Measurements from ENCODE around the gene BEST2. TPM values are rescaled to one million over a fixed set of nuclear protein-coding genes. Genes with fewer than 3 reads are reported as not detected.
A peak's percentile ranks its signal among the peaks of the same experiment; 100 is the strongest.

BEST2 gene
- total RNA-seq, 1 experiment from 2014 or later = 0.27 TPM

DNA sequence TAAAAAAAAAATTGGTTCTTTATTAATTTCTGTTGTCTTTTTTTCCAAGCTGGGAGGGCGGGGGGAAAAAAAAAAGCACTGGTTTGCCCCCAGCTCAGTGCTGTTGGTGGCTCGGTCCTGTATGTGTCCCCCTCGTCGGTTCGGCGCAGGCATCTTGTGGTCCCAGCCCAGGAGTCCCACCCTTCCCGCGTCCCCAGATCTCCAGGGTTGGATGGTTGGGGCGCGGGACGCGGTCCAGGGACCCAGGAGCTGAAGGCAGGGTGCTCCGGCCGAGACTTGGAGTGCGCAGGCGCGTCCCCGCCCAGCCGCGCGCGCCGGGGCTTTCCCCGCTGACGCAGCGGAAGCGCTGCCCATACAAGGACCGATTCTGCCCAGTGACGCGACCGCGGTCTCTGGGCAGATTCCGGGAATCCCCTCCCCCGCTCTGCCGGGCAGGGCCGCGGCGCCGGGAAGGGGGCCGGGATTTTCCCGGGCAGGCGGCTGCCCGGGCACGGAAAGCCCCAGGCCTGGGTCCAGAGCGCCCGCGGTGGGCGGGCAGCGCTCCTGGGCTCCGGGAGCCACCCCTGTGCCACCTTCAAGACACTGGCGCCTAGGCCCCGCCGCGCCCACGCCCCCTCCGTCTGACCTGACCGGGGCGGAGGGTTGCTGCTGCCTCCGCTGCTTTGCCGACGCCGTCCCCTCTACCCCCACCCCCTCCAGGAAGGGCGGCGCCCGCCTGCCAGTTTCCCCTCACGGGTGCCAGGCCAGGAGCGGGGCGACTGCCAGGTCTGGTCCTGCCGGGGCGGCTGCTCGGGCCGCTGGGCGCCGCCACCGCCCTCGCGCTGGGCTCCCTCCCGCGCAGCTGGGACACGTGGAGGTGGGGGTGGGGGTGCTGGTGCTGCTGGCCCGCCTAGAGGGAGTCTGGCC lies 42.0 kb downstream of the BEST2 start:
- H3K27me3 ChIP-seq (replicated peaks; ENCODE audit: control insufficient read depth, insufficient read depth, low read length) = no peaks in the 10 kb centered on the region
- DNase-seq = peak; percentile 89 to 94
- no peak for TF ChIP-seq CTCF (IDR thresholded peaks at IDR 0.05; ENCODE audit: insufficient read depth in 1 of 2, low read depth in 1 of 2, low read length in 1 of 2, severe bottlenecking in 1 of 2, unreplicated experiment in 1 of 2)
- intact Hi-C loops (cut with micrococcal nuclease; ENCODE audit: unreplicated experiment) = loop anchor here (5.0 kb wide), 1 partner anchor 359 kb away; the partner anchor contains the start of genes IER2 and STX10
- H3K27me3 Mint-ChIP-seq (ENCODE audit: insufficient read depth, unreplicated experiment) = no peaks in the 10 kb centered on the region
- no TSS peak for BruUV-seq (replicated peaks)
- ChIA-PET CTCF (interaction anchor here (0.5 to 3.7 kb wide), 9 partner anchors 11 to 183 kb away, joined by 3 to 38 read pairs (median 5); partner anchors contain the start of gene TRIR), POLR2A (interaction anchor here (0.6 to 3.0 kb wide), 9 partner anchors 9 to 1375 kb away, joined by 3 to 36 read pairs (median 6); partner anchors contain the start of genes GET3, PRDX2, RGL3 and THSD8)
- H3K4me1 ChIP-seq = peaks cover 24% of the 10 kb centered on the region
- no peaks in the 10 kb centered on the region for H3K9me3 ChIP-seq
- peak overlapping the region; percentile 93 for H3K4me3 ChIP-seq (ENCODE audit: low read depth, low read length)
- peak overlapping the region; percentile 92 for H3K4me3 Mint-ChIP-seq (ENCODE audit: unreplicated experiment)
- H3K27ac Mint-ChIP-seq (ENCODE audit: unreplicated experiment) = peak overlapping the region; percentile 83
- H3K36me3 ChIP-seq (ENCODE audit: control insufficient read depth, insufficient read depth, low read length) = no peaks in the 10 kb centered on the region; the same call in 1 of the 2 replicates
- H3K4me1 Mint-ChIP-seq (ENCODE audit: low read depth, unreplicated experiment) = peaks cover 23% of the 10 kb centered on the region
- H3K36me3 Mint-ChIP-seq (ENCODE audit: insufficient read depth, unreplicated experiment) = peaks cover 57% of the 10 kb centered on the region
- no peaks in the 10 kb centered on the region for H3K9me3 Mint-ChIP-seq (ENCODE audit: unreplicated experiment)

DNA sequence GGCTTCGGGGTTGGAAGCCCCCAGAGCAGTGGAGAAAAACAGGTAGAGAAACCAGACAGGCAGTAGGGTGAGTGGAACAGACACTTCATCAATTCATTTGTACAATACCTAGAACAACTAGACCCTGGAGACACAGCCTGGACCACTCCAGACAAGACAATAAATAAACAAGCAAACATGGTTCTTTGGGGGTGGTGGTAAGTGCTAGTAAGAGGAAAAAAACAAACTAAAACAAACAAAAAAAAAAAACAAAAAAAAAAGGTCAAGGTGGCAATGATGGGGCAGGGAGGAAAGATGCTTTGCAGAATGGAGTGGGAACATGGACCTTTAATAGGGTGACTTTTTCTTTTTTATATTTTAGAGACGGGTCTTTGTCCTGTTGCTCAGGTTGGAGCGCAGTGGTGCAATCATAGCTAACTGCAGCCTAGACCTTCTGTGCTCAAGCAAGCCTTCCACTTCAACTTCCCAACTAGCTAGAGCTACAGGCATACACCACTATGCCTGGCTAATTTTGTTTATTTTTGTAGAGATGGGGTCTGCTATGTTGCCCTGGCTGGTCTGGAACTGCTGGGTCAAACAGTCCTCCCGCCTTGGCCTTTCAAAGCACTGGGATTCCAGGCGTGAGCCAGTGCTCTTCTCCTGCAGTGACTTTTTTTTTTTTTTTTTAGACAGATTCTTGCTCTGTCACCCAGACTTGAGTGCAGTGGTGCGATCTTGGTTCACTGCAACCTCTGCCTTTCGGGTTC lies 42.8 kb downstream of the BEST2 start:
- Histone ChIP-seq H3K27me3 (replicated peaks; ENCODE audit: control insufficient read depth, insufficient read depth, low read length) (no peaks in the 10 kb centered on the region), H3K4me3 (ENCODE audit: low read depth, low read length) (peak overlapping the region; percentile 93), H3K4me1 (peaks cover 15% of the 10 kb centered on the region), H3K9me3 (no peaks in the 10 kb centered on the region), H3K36me3 (ENCODE audit: control insufficient read depth, insufficient read depth, low read length) (no peaks in the 10 kb centered on the region; the same call in 1 of the 2 replicates)
- no TSS peak for BruUV-seq (replicated peaks)
- Mint-ChIP-seq H3K4me3 (ENCODE audit: unreplicated experiment) (peak overlapping the region; percentile 92), H3K36me3 (ENCODE audit: insufficient read depth, unreplicated experiment) (peaks cover 57% of the 10 kb centered on the region), H3K4me1 (ENCODE audit: low read depth, unreplicated experiment) (peaks cover 15% of the 10 kb centered on the region), H3K27ac (ENCODE audit: unreplicated experiment) (peak overlapping the region; percentile 32), H3K9me3 (ENCODE audit: unreplicated experiment) (no peaks in the 10 kb centered on the region), H3K27me3 (ENCODE audit: insufficient read depth, unreplicated experiment) (no peaks in the 10 kb centered on the region)
- intact Hi-C loops (cut with micrococcal nuclease; ENCODE audit: unreplicated experiment) = loop anchor here (5.0 kb wide), 1 partner anchor 358 kb away; the partner anchor contains the start of genes IER2 and STX10
- ChIA-PET POLR2A (interaction anchor here (0.6 to 2.4 kb wide), 3 partner anchors 8 to 57 kb away, joined by 6 to 10 read pairs (median 6); partner anchors contain the start of genes GET3, PRDX2 and THSD8), CTCF (interaction anchor here (1.0 to 3.7 kb wide), 2 partner anchors 17 to 33 kb away, joined by 6 to 38 read pairs; no protein-coding TSS in a partner anchor)
- DNase-seq = no peak
- no peak for TF ChIP-seq CTCF (IDR thresholded peaks at IDR 0.05; ENCODE audit: insufficient read depth in 1 of 2, low read depth in 1 of 2, low read length in 1 of 2, severe bottlenecking in 1 of 2, unreplicated experiment in 1 of 2)

GRCh38 chr19:12794971-12795381 lies 43.4 kb downstream of the BEST2 start:
- BruUV-seq (replicated peaks) = no TSS peak
- no peak for TF ChIP-seq CTCF (IDR thresholded peaks at IDR 0.05; ENCODE audit: insufficient read depth in 1 of 2, low read depth in 1 of 2, low read length in 1 of 2, severe bottlenecking in 1 of 2, unreplicated experiment in 1 of 2)
- peaks cover 15% of the 10 kb centered on the region for H3K4me1 Mint-ChIP-seq (ENCODE audit: low read depth, unreplicated experiment)
- no peaks in the 10 kb centered on the region for H3K9me3 Mint-ChIP-seq (ENCODE audit: unreplicated experiment)
- intact Hi-C loops (cut with micrococcal nuclease; ENCODE audit: unreplicated experiment) = loop anchor here (5.0 kb wide), 1 partner anchor 357 kb away; the partner anchor contains the start of genes IER2 and STX10
- no peak for DNase-seq
- H3K36me3 ChIP-seq (ENCODE audit: control insufficient read depth, insufficient read depth, low read length) = no peaks in the 10 kb centered on the region; the same call in 1 of the 2 replicates
- H3K27me3 Mint-ChIP-seq (ENCODE audit: insufficient read depth, unreplicated experiment) = no peaks in the 10 kb centered on the region
- no peaks in the 10 kb centered on the region for H3K9me3 ChIP-seq
- no peaks in the 10 kb centered on the region for H3K27me3 ChIP-seq (replicated peaks; ENCODE audit: control insufficient read depth, insufficient read depth, low read length)
- peaks cover 14% of the 10 kb centered on the region for H3K4me1 ChIP-seq
- no peak overlapping the region for H3K4me3 Mint-ChIP-seq (ENCODE audit: unreplicated experiment)
- peaks cover 56% of the 10 kb centered on the region for H3K36me3 Mint-ChIP-seq (ENCODE audit: insufficient read depth, unreplicated experiment)
- no peak overlapping the region for H3K27ac Mint-ChIP-seq (ENCODE audit: unreplicated experiment)
- ChIA-PET POLR2A (no interaction called here), CTCF (interaction anchor here (0.7 to 3.9 kb wide), 7 partner anchors 9 to 113 kb away, joined by 3 to 20 read pairs (median 6); partner anchors contain the start of genes DHPS and GET3)
- no peak overlapping the region for H3K4me3 ChIP-seq (ENCODE audit: low read depth, low read length)

Measured in Caco-2 (cell line).